GM10847 (cell line): ENCODE data around the gene SH3BGRL2.

Experiments used
- POLR2A ChIP-seq: IDR thresholded peaks from 2 replicates; pipeline ENCODE4 v1.6.1; 2011; ENCODE audit not compliant: insufficient read length; ENCODE audit errors: extremely low read depth

The SH3BGRL2 gene

DNA sequence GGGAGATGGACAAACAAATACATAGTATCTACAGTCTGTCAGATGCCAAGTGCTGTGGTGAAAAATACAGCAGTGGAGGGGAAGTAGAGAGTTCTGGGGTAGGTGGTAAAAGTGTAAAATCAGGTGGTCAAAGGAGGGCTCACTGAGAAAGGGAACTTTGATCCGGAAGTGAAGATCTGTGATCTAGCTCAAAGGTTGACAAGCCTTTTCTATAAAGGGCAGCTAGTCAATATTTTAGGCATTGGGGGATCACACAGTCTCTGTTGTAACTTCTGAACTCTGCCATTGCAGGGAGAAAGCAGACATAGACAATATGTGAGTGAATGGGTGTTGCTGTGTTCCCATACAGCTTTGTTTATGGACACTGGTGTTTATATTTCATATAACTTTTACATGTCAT, 38.6 kb downstream of the SH3BGRL2 start:
- TF ChIP-seq POLR2A: no peak

GRCh38 chr6:79670789-79671188, 39.7 kb downstream of the SH3BGRL2 start:
- no peak for TF ChIP-seq POLR2A

- no peak for TF ChIP-seq POLR2A
Observed at GRCh38 chr6:79671600-79672266, 40.6 kb downstream of the SH3BGRL2 start.

- TF ChIP-seq POLR2A: no peak
Observed at GRCh38 chr6:79672631-79673111, 41.5 kb downstream of the SH3BGRL2 start.

GRCh38 chr6:79673947-79674346, 42.8 kb downstream of the SH3BGRL2 start:
- no peak for TF ChIP-seq POLR2A

DNA sequence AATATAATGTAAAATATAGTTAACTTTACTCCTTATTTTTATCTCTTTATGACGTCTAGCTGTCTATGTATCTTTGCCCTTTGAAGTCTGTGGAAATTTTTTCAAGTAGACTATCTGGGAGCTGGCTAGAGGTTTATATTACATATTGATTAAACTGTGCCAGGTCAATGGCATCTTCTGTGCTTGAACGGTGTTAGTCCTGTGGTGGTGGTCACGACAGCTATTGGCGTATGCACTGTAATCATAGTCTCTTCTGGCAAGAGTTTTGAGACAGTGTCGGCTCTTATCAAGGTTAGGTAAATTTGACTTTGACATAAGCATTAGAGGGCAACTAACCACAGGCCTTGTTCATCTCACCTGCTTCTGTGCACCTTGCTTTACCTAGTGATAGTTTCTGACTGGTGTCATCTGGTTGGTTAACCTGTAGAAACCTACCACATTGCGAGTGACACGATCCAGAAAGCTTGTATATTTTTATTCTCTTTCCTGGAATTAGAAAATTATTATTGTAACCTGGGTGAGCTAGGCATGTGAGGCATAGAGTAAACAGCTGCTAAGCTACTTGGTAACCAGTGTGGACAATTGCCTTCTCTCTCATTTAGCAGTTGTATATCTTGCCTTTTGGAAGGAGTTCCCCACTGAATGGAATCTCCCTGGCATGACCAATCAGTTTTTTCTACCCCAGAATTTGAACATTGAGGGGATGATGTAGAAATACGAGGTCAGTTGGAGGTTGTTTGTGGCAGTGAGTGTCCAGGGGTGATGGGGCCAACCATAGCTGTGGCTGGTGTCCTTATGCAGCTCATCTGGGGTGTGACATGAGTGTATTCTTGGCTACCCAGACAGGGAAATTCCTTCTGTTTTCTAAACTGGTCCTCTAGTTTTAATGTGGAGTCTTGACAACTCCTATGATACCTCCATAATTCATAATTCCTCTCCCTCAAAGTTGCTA, 45.9 kb downstream of the SH3BGRL2 start:
- no peak for TF ChIP-seq POLR2A

DNA sequence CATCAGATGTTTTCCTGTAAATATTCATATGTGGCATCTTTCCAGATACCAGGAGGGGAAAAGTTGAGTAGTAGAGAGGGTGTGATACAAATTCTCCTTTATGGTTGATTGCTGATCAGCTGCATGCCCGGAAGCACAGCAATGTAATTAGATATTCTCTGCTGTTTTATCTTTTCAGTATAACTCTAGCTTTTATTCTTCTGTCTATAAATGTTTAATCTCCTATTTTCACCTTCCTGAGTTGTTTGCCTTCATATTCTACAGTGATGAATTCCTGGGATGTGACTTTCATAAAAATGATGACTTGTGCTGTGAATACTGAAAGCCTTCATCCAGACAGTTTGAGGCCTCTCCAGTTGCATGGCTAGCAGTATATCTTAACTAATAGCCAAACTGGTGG, 53.7 kb downstream of the SH3BGRL2 start:
- no peak for TF ChIP-seq POLR2A

DNA sequence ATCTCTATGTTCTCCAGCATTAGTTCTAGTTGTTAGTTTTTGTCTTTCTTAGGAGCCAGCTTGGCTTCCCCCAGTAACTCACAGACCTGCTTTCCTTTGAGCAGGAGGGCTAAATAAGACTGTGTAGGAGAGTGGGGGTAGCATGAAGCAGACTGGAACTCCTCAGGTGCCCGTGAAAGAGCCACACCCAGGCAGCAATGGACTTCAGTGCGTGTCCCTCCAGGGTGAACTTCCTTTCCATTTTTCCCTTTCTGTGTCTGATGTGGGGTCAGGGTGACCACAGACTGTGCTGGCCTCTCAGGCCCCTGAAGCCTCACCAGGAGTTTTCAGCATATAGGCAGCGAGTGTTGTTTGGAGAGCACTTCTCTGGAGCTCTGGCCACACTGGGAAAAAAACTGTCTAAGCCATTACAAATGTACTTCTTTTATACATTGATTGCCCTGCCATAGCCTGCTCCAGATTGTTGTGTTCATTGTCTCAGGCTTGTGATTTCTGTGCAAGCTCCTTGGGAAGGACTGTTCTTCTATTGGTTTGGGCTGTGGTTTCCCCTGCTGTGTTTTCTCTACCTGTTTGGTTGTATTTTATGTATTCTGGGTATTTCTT, 55.7 kb downstream of the SH3BGRL2 start:
- no peak for TF ChIP-seq POLR2A

GRCh38 chr6:79687759-79688158, 56.6 kb downstream of the SH3BGRL2 start:
- no peak for TF ChIP-seq POLR2A

GRCh38 chr6:79694156-79694555, 63.0 kb downstream of the SH3BGRL2 start:
- TF ChIP-seq POLR2A: no peak

DNA sequence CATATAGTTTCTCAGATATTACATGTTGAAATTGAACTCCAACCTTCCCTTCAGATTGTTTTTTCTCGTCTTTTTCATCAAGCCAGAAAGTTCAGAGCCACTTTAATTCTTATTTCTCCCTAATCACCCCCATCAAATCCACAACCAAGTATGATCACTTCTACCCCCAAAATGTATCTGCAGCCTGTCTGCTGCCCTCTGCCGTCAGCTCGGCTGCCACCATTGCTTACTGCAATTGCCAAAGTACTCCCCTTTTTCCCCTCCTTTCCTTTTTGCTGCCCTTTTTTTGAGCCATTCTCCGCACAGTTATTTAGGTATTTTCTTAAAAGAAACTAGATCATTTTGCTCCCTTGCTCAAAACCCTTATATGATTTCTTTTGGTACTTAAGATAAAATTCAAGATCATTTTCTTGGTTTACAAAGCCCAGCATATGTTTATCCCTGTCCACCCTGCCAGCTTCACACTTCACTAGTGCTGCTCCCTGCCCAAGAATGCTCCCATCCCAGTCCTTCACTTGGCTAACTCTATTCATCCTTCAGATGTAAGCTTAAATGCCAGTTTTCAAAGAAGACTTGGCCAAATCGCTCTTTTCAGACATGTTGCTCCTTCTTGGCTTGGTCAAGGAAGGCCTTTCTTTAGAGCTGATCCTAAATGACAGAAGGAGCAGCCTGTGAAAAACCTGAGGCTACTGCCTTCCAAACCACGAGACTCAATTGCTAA, 63.7 kb downstream of the SH3BGRL2 start:
- TF ChIP-seq POLR2A: no peak

- TF ChIP-seq POLR2A: no peak
Observed at GRCh38 chr6:79697430-79697829, 66.3 kb downstream of the SH3BGRL2 start.

GRCh38 chr6:79699606-79700005, 68.5 kb downstream of the SH3BGRL2 start:
- no peak for TF ChIP-seq POLR2A

- TF ChIP-seq POLR2A: no peak
Observed at GRCh38 chr6:79702691-79703090, 71.6 kb downstream of the SH3BGRL2 start.

- TF ChIP-seq POLR2A: no peak
Observed at GRCh38 chr6:79704200-79704599, 73.1 kb downstream of the SH3BGRL2 start.
